SK-N-SH (cell line): ENCODE measurements around the gene SF3A1. TPM values are rescaled to one million over a fixed set of nuclear protein-coding genes. Genes with fewer than 3 reads are reported as not detected.

Source experiments
- CTCF ChIA-PET: fragments of 300-600, 350-600 bp; formaldehyde crosslinking; extraction: SDS; loops from one replicate; lab custom pipeline; 2021; lab: Yijun Ruan, JAX
- POLR2A ChIA-PET: fragments of 350-600 bp; sonication (Branson Sonifier 250); formaldehyde crosslinking; extraction: SDS; loops from one replicate; lab custom pipeline; 2020; ENCODE audit warnings: antibody characterized with exemption, inconsistent platforms; lab: Yijun Ruan, JAX
- DNase-seq: peaks from one replicate; pipeline ENCODE4 v3.0.0; 2012
- H2AFZ ChIP-seq: fragments of 200-600 bp; sonication (generic); 2 replicates; pipeline ENCODE4 v1.8.1; 2016; ENCODE audit warnings: antibody characterized with exemption, mild to moderate bottlenecking, low read depth
- H3F3A ChIP-seq: fragments of 200-600 bp; sonication (generic); replicated peaks from 2 replicates; pipeline ENCODE3; 2016; ENCODE audit warnings: antibody characterized with exemption, mild to moderate bottlenecking; ENCODE audit not compliant: insufficient read depth
- H3K27ac ChIP-seq, 2 experiments: fragments of 200-500 bp in 1 of 2; fragments of 200-600 bp in 1 of 2; sonication (Bioruptor generic) in 1 of 2; sonication (generic), shearing (Covaris generic) in 1 of 2; 2 replicates each; pipeline versions ENCODE4 v1.5.1 to v1.6.1; 2014 to 2016; ENCODE audit warnings: low read depth in 2 of 2, inconsistent platforms in 1 of 2, low read length in 1 of 2, mild to moderate bottlenecking in 1 of 2, mixed read lengths in 1 of 2
- H3K27me3 ChIP-seq: fragments of 200-600 bp; sonication (generic), shearing (Covaris generic); 2 replicates; pipeline ENCODE4 v1.6.1; 2016; ENCODE audit warnings: mixed run types; ENCODE audit not compliant: insufficient read depth
- H3K36me3 ChIP-seq, 2 experiments: fragments of 200-500 bp in 1 of 2; fragments of 200-600 bp in 1 of 2; sonication (Bioruptor generic) in 1 of 2; sonication (generic) in 1 of 2; replicated peaks in 1 of 2; 2 replicates each; pipeline versions ENCODE3 to v1.5.1; 2014 to 2016; ENCODE audit warnings: low read length in 1 of 2, mild to moderate bottlenecking in 1 of 2; ENCODE audit not compliant: insufficient read depth in 2 of 2, control insufficient read depth in 1 of 2
- H3K4me1 ChIP-seq, 2 experiments: fragments of 200-500 bp in 1 of 2; fragments of 200-600 bp in 1 of 2; sonication (Bioruptor generic) in 1 of 2; sonication (generic), shearing (Covaris generic) in 1 of 2; 2 replicates each; pipeline versions ENCODE4 v1.5.1 to v1.6.1; 2014 to 2016; ENCODE audit warnings: low read depth in 1 of 2, low read length in 1 of 2, mixed run types in 1 of 2; ENCODE audit not compliant: insufficient read depth in 2 of 2, control insufficient read depth in 1 of 2
- H3K4me2 ChIP-seq: fragments of 200-600 bp; sonication (generic), shearing (Covaris generic); 2 replicates; pipeline ENCODE4 v1.6.1; 2017; ENCODE audit warnings: mixed run types
- H3K4me3 ChIP-seq, 2 experiments: fragments of 200-500 bp in 1 of 2; fragments of 200-600 bp in 1 of 2; sonication (Bioruptor generic) in 1 of 2; sonication (generic), shearing (Covaris generic) in 1 of 2; 2 replicates each; pipeline versions ENCODE4 v1.5.1 to v1.8.1; 2014 to 2016; ENCODE audit warnings: low read depth in 2 of 2, inconsistent platforms in 1 of 2, low read length in 1 of 2, mild to moderate bottlenecking in 1 of 2, mixed read lengths in 1 of 2, moderate library complexity in 1 of 2
- H3K79me2 ChIP-seq: fragments of 200-600 bp; sonication (generic); 2 replicates; pipeline ENCODE4 v1.8.1; 2017; ENCODE audit warnings: mild to moderate bottlenecking; ENCODE audit not compliant: insufficient read depth
- H3K9ac ChIP-seq: fragments of 200-600 bp; sonication (generic); 2 replicates; pipeline ENCODE4 v1.6.1; 2017; ENCODE audit warnings: mixed run types
- H3K9me2 ChIP-seq: fragments of 200-600 bp; sonication (generic); 2 replicates; pipeline ENCODE4 v1.6.1; 2017; ENCODE audit warnings: mixed run types
- H3K9me3 ChIP-seq: fragments of 200-600 bp; sonication (generic); 2 replicates; pipeline ENCODE4 v1.6.1; 2017; ENCODE audit warnings: mixed run types, mild to moderate bottlenecking, moderate library complexity
- H4K20me1 ChIP-seq: fragments of 200-600 bp; sonication (generic); 2 replicates; pipeline ENCODE4 v1.6.1; 2017; ENCODE audit warnings: mild to moderate bottlenecking, mixed run types; ENCODE audit not compliant: insufficient read depth
- FOXJ3 ChIP-seq: sonication (generic); formaldehyde crosslinking; IDR thresholded peaks from 2 replicates; pipeline ENCODE4 v1.5.1; 2020; ENCODE audit warnings: mild to moderate bottlenecking, missing genetic modification reagents
- GATA2 ChIP-seq: sonication (generic); formaldehyde crosslinking; IDR thresholded peaks from 2 replicates; pipeline ENCODE4 v1.5.0; 2020; ENCODE audit warnings: mild to moderate bottlenecking, missing genetic modification reagents
- JUND ChIP-seq: IDR thresholded peaks from 2 replicates; pipeline ENCODE4 v1.4.0; 2012
- MEF2A ChIP-seq: IDR thresholded peaks from 2 replicates; pipeline ENCODE4 v1.4.0; 2012; ENCODE audit warnings: low read depth, borderline replicate concordance
- NFIC ChIP-seq: IDR thresholded peaks from 2 replicates; pipeline ENCODE4 v1.4.0; 2012; ENCODE audit warnings: borderline replicate concordance
- RAD21 ChIP-seq: IDR thresholded peaks from 2 replicates; pipeline ENCODE4 v1.6.1; 2012; ENCODE audit warnings: mild to moderate bottlenecking, low read length
- REST ChIP-seq: IDR thresholded peaks from 2 replicates; pipeline ENCODE4 v1.6.1; 2012; ENCODE audit warnings: mild to moderate bottlenecking, low read depth, low read length, moderate library complexity
- RFX5 ChIP-seq: IDR thresholded peaks from 2 replicates; pipeline ENCODE4 v1.6.1; 2012; ENCODE audit warnings: mild to moderate bottlenecking, improper control_type of control experiment, low read length
- RXRA ChIP-seq: IDR thresholded peaks from 2 replicates; pipeline ENCODE4 v1.4.0; 2012; ENCODE audit warnings: low read depth, mild to moderate bottlenecking, borderline replicate concordance
- SMC3 ChIP-seq: IDR thresholded peaks from 2 replicates; pipeline ENCODE4 v1.6.1; 2012; ENCODE audit warnings: low read depth, low read length, improper control_type of control experiment
- TAF1 ChIP-seq: IDR thresholded peaks from 2 replicates; pipeline ENCODE4 v1.6.1; 2012; ENCODE audit warnings: low read depth, mild to moderate bottlenecking, low read length, moderate library complexity, borderline replicate concordance
- TCF12 ChIP-seq: IDR thresholded peaks from 2 replicates; pipeline ENCODE4 v1.4.0; 2012
- TEAD4 ChIP-seq: IDR thresholded peaks from 2 replicates; pipeline ENCODE4 v1.4.0; 2012; ENCODE audit warnings: mild to moderate bottlenecking, borderline replicate concordance; ENCODE audit not compliant: insufficient read depth
- USF2 ChIP-seq: fragments of 150-350 bp; IDR thresholded peaks from 2 replicates; pipeline ENCODE4 v1.6.1; 2017; ENCODE audit warnings: antibody characterized with exemption, low read length, low read depth, borderline replicate concordance
- WGBS: methylation state at CpG from one replicate; pipeline ENCODE4 v1.1.6; 2017; ENCODE audit warnings: low lambda C conversion rate; 5-methylcytosine and 5-hydroxymethylcytosine counted together
- polyA plus RNA-seq, 3 experiments: library from polyadenylated mRNA; depleted of rRNA; stranded (reverse); fragments of >200 nt; gene quantifications; 2 replicates each; pipeline ENCODE4 v1.2.3, GENCODE V29; 2012

Gene SF3A1
- polyA plus RNA-seq, 1 of the 3 experiments (the other 2 are of a cell fraction): 75.2 TPM

GRCh38 chr22:30286813-30287647, 69.7 kb downstream of the SF3A1 start (continued):
- TF ChIP-seq REST (no peak), GATA2 (CRISPR knock-in tag) (no peak), MEF2A (no peak), TEAD4 (no peak), RAD21 (peak; percentile 76), NFIC (no peak), RXRA (no peak), TAF1 (no peak), TCF12 (no peak), SMC3 (peak; percentile 80), FOXJ3 (CRISPR knock-in tag) (no peak), RFX5 (no peak), USF2 (no peak)

GRCh38 chr22:30286331-30286730, 70.4 kb downstream of the SF3A1 start:
- H2AFZ ChIP-seq: no peak overlapping the region
- no peaks in the 10 kb centered on the region for H3K79me2 ChIP-seq
- no peaks in the 10 kb centered on the region for H3K9me3 ChIP-seq
- TF ChIP-seq RXRA (no peak), JUND (no peak)
- H3K4me2 ChIP-seq: no peak overlapping the region
- H3K4me3 ChIP-seq: no peak overlapping the region; a peak in 1 of 4 replicates
- H3K9ac ChIP-seq: no peak overlapping the region
- peaks cover 17% of the 10 kb centered on the region for H3F3A ChIP-seq
- H3K36me3 ChIP-seq: peaks cover 0 to 2% of the 10 kb centered on the region in 2 experiments
- ChIA-PET CTCF (interaction anchor here (0.6 to 12.9 kb wide), 23 partner anchors 9 to 682 kb away, joined by 3 to 228 read pairs (median 4); partner anchors contain the start of genes MTFP1, NF2, RNF215 and SEC14L2), POLR2A (no interaction called here)
- H3K27me3 ChIP-seq: no peaks in the 10 kb centered on the region
- no peak for DNase-seq
- H3K4me1 ChIP-seq: peaks cover 16 to 28% of the 10 kb centered on the region in 2 experiments; a peak in 2 of 4 replicates
- H3K27ac ChIP-seq: no peak overlapping the region
- no peaks in the 10 kb centered on the region for H3K9me2 ChIP-seq
- 87% methylated on average over 5 of the region's 5 CpGs for WGBS
- H4K20me1 ChIP-seq: peaks cover 4% of the 10 kb centered on the region; the same call in 1 of the 2 replicates
